Activated naive CD4-positive, alpha-beta T cell (primary cell): ENCODE results near the gene GRK4.
"Not testable (repeated sequence)": the region's sequence is repeated elsewhere in the genome, so short reads cannot be mapped to it uniquely, and the experiment has no call there.

Experiments used
- DNase-seq, 4 experiments: peaks; one replicate each; lab custom pipeline; 2025; lab: John Stamatoyannopoulos, UW

The GRK4 gene

DNA sequence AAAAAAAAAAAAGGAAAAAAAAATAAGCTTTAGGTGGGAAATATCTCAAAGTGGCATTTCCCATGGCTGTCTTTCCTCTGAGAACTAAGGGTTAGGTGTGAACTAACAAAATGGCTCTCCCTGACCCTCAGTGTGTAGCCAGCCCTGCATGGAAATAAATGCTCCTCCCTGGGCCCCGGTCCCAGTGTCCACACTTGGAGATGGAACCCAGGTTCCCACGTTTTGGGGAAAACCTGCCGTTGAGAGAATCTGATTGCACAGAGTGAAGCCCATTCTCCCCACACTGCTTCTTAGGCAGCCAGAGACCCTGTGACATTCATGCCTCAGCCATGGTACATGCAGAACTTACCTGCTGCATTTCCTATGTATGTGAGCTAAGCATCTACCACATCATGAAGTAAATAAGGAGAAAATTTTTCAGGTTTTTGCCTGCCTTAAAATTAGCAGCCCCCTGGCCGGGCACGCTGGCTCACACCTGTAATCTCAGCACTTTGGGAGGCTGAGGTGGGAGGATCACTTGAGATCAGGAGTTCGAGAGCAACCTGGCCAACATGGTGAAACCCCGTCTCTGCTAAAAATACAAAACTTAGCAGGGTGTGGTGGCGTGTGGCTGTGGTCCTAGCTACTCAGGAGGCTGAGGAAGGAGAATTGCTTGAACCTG is 76.5 kb downstream of the GRK4 start:
- no peak for DNase-seq

DNA sequence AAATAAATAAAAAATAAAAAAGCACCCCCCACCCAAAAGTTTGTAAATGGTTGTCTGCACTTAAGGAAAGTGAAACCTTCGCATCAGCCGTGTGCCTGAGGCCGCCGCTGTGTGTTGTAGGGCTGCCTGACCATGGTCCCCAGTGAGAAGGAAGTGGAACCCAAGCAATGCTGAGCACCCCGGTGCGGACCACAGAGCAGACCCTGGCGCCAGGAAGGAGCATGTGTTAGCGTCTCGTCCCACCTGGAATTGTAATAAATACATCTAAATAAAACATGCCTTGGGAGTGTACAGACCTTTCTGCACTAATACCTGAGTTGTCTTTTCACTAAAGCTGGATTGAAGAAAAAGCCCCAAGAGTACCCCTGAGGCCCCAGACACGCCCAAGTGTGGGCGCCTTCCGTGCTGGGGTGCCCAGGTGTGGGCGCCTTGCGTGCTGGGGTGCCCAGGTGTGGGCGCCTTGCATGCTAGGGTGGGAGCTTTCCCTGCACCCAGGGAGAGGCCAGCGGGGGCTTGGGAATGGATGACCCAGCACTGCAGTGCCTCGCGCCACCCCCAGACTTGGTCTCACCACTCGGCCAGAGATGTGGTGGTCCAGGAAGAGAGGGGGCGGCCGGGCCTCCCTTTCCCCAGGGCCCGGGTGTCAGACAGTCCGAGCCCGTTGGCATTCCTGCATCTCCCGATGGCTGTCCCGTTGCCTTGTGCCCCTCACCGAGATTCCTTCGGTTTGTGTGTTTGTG is 77.3 kb downstream of the GRK4 start:
- DNase-seq: no peak

DNA sequence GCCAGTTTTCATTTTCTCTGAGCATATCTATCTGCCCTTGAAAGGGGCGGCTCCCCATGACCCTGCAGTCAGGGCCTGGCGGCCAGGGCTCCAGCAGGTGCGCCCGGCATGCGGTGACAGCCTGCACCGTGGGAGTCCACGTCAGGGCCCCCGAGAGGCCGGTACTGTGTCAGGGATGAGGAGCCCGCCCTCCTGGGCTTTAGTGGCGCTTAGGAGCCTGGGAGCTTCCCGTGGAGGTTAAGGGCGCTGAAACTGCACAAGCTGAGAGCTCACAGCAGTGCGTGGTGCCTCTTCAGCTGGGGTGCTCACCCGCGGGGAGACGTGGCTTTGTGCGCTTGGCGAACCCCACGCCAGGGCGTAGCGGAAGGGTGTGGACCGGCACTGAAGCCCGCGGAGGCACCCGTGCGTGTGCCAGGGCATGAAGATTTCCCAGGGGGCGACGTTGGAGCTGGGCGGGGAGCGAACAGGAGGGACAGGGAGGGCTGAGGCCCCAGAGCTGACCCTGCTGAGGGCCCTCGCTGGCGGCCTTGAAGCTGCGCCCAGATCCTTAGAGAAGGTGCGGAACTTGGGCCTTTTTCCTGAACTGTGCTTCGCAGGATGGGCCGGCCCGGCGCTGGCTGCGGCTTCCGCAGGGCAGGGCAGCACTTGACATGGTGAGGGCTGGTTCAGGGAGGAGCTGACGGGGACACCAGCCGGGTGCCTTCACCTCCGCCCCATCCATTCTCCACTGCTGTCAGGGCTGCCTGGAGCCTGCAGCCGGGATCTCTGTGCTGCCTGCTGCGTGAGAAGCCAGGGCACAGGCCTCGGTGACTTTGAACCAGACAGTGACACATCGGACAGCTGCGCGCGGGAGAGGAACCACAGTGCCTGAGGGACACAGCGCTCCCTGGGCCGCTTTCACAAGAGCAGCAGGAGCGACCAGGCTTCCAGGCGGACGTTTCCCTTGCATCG is 78.1 kb downstream of the GRK4 start:
- DNase-seq: peak in 1 of 4 experiments; percentile 39

DNA sequence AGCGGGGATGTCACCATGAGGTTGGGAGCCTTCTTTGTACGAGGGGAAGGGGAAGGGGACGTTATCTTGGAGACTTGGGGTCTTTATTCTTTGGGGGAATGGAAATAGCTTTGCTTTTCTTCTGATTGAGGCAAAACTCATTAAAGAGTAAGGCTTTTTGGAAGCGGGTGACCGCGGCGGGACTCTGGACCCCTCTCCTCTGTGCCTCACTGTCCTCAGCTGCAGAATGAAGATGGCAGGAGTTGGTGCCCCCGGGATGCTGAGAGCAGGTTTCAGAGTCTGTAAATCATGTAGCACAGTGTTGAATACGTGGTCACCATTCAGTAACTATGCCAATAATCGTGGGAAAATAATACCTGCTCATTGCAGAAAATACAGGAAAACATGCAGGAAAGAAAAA is 78.9 kb downstream of the GRK4 start:
- no peak for DNase-seq

DNA sequence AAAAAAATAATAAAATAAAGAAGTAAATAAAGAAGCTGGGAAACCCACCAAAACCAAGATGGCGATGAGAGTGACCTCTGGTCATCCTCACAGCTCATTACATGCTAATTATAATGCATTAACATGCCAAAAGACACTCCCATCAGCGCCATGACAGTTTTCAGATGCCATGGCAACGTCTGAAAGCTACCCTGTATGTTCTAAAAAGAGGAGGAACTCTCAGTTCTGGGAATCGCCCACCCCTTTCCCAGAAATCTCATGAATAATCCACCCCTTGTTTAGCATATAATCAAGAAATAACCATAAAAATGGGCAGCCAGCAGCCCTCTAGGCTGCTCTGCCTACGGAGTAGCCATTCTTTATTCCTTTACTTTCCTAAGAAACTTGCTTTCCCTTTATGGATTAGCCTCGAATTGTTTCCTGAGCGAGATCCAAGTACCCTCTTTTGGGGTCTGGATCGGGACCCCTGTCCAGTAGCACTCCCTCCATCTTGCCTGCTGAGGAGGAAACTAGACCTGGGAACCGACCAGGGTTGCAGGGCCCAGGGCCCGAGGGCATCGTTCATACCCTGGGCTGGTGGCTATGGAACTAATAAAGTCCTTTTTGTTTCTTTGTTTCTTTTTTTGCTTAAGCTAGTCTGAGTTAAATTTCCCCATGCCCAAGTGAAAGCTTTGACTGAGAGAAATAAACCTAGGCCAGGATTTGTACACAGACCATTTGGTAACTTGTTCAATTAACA is 80.1 kb downstream of the GRK4 start:
- DNase-seq: no peak

DNA sequence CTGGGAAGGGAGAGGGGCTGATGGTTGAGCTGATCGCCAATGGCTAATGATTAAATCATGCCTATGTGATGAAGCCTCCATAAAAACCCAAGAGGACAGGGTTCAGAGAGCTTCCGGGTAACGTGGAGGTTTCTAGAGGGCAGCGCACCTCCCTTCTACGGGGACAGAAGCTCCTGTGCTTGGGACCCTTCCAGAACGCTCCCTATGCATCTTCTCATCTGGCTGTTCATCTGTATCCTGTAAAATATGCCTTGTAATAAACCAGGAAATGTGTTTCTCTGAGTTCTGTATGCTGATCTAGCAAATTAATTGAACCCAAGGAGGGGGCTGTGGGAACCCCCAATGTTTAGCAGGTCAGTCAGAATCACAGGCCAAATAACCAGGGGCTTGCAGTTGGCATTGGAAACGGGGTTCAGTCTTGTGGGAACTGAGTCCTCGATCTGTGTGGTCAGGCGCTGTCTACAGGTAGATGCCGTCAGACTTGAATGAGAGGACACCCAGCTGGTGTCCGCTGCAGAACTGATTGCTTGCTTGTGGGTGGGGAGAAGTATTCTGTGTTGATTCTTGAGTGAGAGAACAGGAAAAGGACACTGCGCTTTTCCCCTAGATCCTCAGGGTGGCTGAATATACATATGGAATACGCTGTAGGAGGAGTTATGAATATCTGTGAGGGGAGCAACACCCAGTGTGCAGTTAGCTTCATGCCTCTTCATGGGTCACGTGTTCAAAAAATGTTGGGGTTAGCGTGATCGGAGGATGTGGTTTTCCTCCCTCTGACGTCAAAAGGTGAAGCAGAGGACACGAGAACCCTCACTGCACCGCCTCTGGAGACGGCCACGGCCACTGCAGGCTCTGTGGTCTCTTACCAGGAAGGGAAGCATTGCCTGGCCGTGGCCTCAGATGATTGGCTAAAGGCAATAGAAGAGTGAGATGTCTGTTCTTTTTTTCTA is 81.8 kb downstream of the GRK4 start:
- peak in 2 of 4 experiments; percentile 33 to 47 for DNase-seq

DNA sequence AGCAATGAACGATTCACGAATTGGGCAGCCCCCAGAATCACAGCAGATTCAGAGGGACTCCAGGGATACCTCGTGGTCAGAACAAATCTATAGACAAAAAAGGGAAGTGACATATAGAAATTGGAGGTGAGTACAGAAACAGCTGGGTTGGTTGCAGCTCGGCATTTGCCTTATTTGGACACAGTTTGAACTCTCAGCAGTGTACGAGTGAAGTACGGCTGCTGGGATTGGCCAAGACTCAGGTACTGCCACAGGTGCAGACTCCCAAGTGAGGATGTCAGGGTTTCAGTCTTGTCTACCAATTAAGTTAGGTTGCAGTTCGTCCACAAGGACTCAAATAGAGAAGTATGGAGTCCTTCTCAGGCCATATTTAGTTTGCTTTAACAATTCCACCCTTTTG is 82.8 kb downstream of the GRK4 start:
- no peak for DNase-seq

DNA sequence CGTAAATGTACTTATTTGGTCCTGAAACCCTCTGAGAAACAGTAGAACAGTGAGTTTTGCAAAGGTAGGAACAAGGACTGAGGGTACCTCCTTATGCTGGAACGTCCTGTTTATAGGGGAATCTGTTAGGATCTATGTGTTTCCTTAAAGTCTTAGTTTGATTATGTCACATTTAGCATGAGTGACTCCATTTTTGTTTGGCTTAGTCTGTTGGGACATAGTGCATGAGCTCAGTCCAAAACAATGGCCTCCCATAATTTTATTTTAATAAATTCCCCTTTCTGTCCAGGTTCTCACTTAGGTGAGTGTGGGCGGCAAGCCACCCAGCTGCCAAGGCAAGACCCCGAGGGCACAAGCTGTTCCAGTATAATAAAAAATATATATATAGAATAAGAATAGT is 83.3 kb downstream of the GRK4 start:
- no peak for DNase-seq

DNA sequence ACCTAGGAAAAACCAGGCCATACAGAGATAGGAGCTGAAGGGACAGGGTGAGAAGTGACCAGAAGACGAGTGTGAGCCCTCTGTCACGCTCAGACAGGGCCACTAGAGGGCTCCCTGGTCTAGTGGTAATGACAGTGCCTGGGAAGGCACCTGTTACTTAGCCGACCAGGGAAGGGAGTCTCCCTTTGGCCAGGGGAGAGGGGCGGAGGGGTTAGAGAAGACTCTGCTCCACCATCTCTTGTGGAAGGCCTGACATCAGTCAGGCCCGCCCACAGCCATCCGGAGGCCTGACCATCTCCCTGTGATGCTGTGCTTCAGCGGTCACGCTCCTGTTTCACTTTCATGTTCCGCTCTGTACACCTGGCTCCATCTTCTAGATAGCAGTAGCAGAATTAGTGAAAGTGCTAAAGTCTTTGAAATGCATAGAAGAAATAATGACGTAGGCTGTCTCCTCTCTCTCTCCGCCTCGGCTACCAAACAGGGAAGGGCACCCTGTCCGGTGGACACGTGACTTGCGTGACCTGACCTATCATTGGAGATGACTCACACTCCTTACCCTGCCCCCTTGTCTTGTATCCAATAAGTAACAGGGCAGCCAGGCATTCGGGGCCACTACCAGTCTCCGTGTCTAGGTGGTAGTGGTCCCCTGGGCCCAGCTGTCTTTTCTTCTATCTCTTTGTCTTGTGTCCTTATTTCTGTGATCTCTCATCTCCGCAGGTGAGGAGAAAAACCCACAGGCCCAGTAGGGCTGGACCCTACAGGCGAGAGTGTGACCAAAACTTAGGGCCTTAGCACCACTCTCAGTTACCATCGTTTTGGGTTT is 84.3 kb downstream of the GRK4 start:
- peak in 2 of 4 experiments; percentile 23 to 49 for DNase-seq

DNA sequence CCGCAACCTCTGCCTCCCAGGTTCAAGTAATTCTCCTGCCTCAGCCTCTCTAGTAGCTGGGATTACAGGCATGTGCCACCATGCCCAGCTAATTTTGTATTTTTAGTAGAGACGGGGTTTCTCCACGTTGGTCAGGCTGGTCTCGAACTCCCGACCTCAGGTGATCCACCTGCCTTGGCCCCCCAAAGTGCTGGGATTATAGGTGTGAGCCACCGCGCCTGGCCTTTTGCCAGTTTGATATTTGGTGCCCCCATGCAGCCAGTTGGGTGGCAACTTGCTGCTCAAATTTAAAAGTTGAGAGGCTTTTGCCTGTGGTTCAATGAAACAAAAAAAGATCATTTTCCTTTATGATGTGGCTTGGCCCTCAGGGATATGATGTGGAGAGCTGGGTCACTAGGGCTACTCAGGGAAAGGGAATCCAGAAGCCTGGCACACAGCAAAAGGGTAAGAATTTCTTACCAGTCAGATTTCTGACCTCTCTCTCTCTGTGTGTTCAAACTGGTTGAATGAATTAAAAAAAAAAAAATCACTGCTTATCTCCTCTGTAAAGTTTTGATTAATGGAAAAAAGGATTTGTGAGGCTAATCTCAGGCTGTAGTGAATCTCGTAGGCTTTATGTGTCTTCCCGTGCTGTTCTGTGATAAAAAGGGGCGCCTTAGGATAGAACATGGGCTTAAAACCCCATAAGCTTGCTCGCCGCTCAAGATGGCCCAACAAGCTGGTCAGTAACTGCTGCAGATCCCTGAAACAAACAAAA is 87.9 kb downstream of the GRK4 start:
- DNase-seq: not testable (repeated sequence)

DNA sequence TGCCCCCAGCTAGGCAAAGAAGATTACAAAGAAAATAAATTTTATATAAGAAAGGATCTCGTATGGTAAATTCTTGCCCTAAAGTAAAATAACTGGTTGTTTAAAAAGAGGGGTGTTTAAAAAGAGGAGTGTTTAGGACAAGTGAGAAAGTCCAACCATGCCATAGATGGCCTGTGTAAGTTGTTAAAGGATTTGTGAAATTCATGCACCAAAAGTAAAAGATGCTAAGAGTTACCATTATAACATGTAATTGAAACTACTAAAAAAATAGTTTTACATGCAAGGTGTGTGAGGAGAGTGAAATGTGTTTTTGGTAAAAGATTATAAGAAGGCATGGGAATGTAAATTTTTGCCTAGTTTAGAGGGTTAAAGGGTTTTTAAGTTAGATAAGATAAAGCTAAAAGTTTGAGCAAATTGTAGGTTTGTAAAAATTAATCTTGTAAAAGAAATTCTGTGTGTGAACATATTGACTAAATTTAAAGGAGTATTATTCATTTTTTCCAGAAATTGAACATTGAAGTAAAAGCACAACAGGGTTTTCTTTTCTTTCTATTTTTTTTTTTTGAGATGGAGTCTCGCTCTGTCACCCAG is 90.9 kb downstream of the GRK4 start:
- no peak for DNase-seq

DNA sequence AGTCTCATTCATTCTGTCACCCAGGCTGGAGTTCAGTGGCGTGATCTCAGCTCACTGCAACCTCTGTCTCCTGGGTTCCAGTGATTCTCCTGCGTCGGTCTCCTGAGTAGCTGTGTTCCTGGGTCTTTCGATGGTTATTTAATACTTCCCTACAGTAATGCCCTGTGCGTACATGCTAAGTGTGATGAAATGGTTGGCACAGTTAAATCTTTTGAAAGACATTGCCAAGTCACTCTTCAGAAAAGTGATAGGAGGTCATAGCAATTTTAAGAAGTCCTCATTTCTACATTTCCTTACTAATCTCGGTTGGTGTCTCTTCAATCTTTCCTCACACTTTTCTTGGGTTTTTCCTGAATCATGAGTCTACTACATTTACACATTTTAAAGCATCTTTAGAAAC is 96.6 kb downstream of the GRK4 start:
- DNase-seq: no peak

DNA sequence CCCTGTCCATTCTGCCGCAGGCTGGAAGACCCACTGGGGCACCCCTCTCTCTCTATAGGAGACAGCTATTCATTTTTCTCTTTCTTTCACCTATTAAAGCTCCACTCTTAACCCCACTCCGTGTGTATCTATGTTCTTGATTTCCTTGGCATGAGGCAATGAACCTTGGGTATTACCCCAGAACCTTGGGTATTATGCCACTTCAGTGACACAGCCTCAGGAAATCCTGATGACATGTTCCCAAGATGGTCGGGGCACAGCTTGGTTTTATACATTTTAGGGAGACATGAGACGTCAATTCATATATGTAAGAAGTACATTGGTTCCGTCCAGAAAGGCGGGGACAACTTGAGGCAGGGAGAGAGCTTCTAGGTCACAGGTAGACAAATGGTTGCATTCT is 97.6 kb downstream of the GRK4 start:
- DNase-seq: no peak

DNA sequence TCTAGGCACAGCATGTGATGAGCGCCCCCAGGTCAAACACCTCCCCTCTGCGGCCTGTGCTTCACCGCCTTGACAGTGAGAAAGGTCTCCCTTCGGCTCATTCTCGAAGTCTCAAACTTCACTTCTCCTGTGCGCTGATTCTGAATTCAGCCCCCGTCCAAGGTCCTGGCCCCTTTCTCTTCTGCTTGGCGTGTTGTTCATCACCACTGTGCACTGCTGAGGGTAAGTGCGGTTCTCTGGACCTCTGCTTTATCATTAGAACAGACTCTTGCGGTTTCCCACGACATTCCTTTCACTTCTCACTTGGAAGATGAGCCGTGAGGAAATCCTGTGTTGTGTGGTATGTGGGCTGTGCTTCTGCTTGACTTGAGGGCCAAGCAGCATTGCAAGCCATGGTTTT is 99.1 kb downstream of the GRK4 start:
- DNase-seq: no peak

DNA sequence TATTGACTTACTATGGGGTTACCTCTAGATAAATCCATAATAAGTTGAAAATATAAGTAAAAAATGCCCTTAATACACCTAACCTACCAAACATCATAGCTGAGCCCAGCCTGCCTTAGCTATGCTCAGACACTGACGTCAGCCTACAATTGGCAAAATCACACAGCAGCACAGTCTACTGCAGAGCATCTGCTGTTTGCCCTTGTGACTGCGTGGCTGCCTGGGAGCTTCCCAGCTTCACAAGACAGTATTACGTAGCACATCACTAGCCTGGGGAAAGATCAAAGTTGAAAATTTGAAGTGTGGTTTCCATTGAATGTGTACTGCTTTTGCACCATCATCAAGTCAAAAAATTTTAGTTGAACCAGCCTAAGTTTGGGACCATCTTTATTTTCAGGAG is 102.2 kb downstream of the GRK4 start:
- DNase-seq: no peak

DNA sequence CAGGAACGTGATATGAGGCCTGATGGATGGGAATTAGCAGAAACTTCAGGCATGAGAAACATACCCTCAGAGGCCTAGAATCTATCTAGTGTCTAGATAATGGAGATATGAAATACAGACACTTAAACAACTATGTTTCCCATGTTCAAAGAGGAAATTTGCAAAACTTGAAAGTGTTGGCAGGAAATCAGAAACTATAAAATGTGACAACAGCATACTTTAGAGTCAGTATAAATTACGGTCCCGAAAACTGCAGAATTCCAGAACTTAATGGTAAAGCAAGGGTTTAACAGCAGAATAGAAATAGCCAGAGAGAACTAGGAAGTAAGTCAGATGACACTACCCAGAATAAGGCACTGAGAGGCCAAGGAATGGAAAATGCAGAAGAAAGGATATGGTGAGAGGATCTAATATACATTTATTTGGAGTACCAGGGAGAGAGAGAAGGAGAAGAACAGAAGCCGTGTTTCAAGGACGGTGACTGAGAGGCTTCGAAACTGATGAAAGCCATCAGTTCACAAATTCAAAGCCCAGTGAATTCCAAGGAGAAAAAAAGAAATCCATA is 103.5 kb downstream of the GRK4 start:
- DNase-seq: no peak

DNA sequence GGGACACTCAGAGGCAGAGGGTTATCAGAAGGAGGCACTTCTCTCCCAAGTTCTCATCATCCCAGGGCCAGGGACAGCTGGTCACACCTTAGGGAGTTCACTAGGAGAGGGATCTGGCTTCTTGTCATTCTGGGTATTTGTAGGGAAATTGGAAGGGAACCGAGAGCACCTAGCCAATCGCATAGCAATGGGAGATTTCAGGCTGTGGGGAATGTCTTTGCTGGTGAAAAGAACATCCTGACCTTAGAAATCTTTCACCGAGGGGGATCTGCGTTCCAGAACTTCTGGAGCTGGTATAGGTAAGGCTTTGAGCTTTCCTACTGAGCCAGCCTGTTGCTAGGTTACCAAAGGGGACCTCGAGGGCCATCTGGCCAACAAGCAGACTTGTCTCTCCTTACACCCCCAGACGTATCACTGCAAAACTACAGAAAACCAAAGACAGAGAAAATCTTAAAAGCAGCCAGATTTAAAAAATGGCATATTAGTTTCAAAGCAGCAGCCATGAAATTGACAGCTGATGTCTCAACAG is 104.2 kb downstream of the GRK4 start:
- DNase-seq: no peak

DNA sequence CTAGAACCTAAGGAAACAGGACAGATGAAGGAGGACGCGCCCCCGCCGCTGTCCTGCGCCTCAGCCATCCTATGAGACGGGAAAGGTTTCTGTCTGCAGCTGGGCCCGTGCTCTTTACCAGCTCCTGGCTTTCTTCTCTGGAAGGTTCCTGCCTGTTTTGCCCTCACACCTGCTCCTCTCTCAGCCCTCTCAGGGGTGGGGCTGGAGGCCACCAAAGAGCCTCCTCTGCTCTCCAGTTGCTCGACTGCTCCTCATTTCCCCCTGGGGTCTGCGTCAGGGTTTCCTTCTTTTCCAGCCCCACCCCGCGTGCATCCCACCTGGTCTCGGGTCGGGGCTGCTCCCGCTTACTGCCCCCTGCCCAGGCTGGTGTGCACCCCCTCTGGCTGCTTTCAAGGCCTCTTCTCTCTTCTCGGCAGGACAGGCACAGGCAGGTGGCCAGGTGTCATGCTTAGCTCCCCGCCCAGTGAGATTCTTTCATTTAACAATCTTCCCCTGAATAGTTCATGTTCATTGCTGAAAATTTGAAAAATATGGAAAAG is 106.4 kb downstream of the GRK4 start:
- DNase-seq: no peak
